WTC11 (cell line): ENCODE measurements around the gene TMEM266. TPM values are rescaled to one million over a fixed set of nuclear protein-coding genes. Genes with fewer than 3 reads are reported as not detected.
A peak's percentile ranks its signal among the peaks of the same experiment; 100 is the strongest.

Experiments used
- ATAC-seq: fragments of 200-7000 bp; cut with Tn5 transposase; 2 replicates; pipeline ENCODE4 v1.10.0; 2021; ENCODE audit warnings: mild to moderate bottlenecking, moderate library complexity
- CTCF ChIA-PET: fragments of 300-600 bp; sonication (Branson Sonifier 250); formaldehyde crosslinking; loops from one replicate; lab custom pipeline; 2021; ENCODE audit warnings: antibody characterized with exemption; lab: Charles Lee
- POLR2A ChIA-PET: fragments of 350-600 bp; sonication (Branson Sonifier 250); formaldehyde crosslinking; loops from one replicate; lab custom pipeline; 2021; ENCODE audit warnings: antibody characterized with exemption; lab: Charles Lee
- DNase-seq: peaks from one replicate; pipeline ENCODE4 v3.0.0; 2021; ENCODE audit warnings: low spot score
- H3K27ac Mint-ChIP-seq: 2 replicates; pipeline ENCODE4 v1.8.0; 2021; ENCODE audit warnings: mixed read lengths
- H3K27me3 Mint-ChIP-seq: 2 replicates; pipeline ENCODE4 v1.8.0; 2021; ENCODE audit warnings: low read depth, mild to moderate bottlenecking, moderate library complexity, mixed read lengths
- H3K36me3 Mint-ChIP-seq: 2 replicates; pipeline ENCODE4 v1.8.0; 2021; ENCODE audit warnings: mixed read lengths
- H3K4me1 Mint-ChIP-seq: 2 replicates; pipeline ENCODE4 v1.8.0; 2022; ENCODE audit warnings: mixed read lengths
- H3K4me3 Mint-ChIP-seq: 2 replicates; pipeline ENCODE4 v1.8.0; 2021; ENCODE audit warnings: mild to moderate bottlenecking, moderate library complexity, mixed read lengths
- H3K9me3 Mint-ChIP-seq: 2 replicates; pipeline ENCODE4 v1.8.0; 2021; ENCODE audit warnings: mixed read lengths
- ATF1 ChIP-seq: sonication (generic); formaldehyde crosslinking; IDR thresholded peaks from 2 replicates; pipeline ENCODE4 v1.8.1; 2023; ENCODE audit warnings: mild to moderate bottlenecking, moderate library complexity, missing genetic modification reagents
- CBFB ChIP-seq: sonication (generic); formaldehyde crosslinking; IDR thresholded peaks from 2 replicates; pipeline ENCODE4 v1.8.1; 2022; ENCODE audit warnings: mild to moderate bottlenecking, low read depth, missing genetic modification reagents
- CTCF ChIP-seq: fragments of 200-600 bp; IDR thresholded peaks from 2 replicates; pipeline ENCODE4 v1.8.0; 2022; ENCODE audit warnings: antibody characterized with exemption
- E2F5 ChIP-seq: sonication (generic); formaldehyde crosslinking; IDR thresholded peaks from 2 replicates; pipeline ENCODE4 v1.8.1; 2022; ENCODE audit warnings: mild to moderate bottlenecking, moderate library complexity, missing genetic modification reagents
- FOXP1 ChIP-seq: sonication (generic); formaldehyde crosslinking; IDR thresholded peaks from 2 replicates; pipeline ENCODE4 v1.8.0; 2022; ENCODE audit warnings: missing genetic modification reagents, mild to moderate bottlenecking, moderate library complexity, borderline replicate concordance
- IRF1 ChIP-seq: sonication (generic); formaldehyde crosslinking; IDR thresholded peaks from 2 replicates; pipeline ENCODE4 v1.8.0; 2023; ENCODE audit warnings: missing genetic modification reagents
- MYBL2 ChIP-seq: sonication (generic); formaldehyde crosslinking; IDR thresholded peaks from 2 replicates; pipeline ENCODE4 v1.8.1; 2023; ENCODE audit warnings: mild to moderate bottlenecking, moderate library complexity, missing genetic modification reagents
- NFE2L1 ChIP-seq: sonication (generic); formaldehyde crosslinking; IDR thresholded peaks from 2 replicates; pipeline ENCODE4 v1.8.1; 2023; ENCODE audit warnings: missing genetic modification reagents
- NR3C1 ChIP-seq: sonication (generic); formaldehyde crosslinking; conservative IDR thresholded peaks from 2 replicates; pipeline ENCODE4 v1.8.1; 2023; ENCODE audit warnings: low read depth, mild to moderate bottlenecking, missing genetic modification reagents
- PRDM15 ChIP-seq: sonication (generic); formaldehyde crosslinking; IDR thresholded peaks from 2 replicates; pipeline ENCODE4 v1.8.0; 2022; ENCODE audit warnings: missing genetic modification reagents
- TEAD1 ChIP-seq: sonication (generic); formaldehyde crosslinking; IDR thresholded peaks from 2 replicates; pipeline ENCODE4 v1.8.0; 2022; ENCODE audit warnings: mild to moderate bottlenecking, missing genetic modification reagents
- ZBTB43 ChIP-seq: sonication (generic); formaldehyde crosslinking; IDR thresholded peaks from 2 replicates; pipeline ENCODE4 v1.8.1; 2023; ENCODE audit warnings: mild to moderate bottlenecking, missing genetic modification reagents
- ZNF416 ChIP-seq: fragments of 250-450 bp; sonication (Bioruptor Pico); IDR thresholded peaks from 2 replicates; pipeline ENCODE4 v1.9.0; 2021; ENCODE audit warnings: mild to moderate bottlenecking, inconsistent platforms
- ZNF532 ChIP-seq: fragments of 250-450 bp; sonication (Bioruptor Pico); IDR thresholded peaks from 2 replicates; pipeline ENCODE4 v1.9.0; 2021; ENCODE audit warnings: mild to moderate bottlenecking, borderline replicate concordance
- total RNA-seq: library from RNA; stranded (reverse); gene quantifications from 3 replicates; pipeline ENCODE4 v1.2.3, GENCODE V29; 2021

The TMEM266 gene
- total RNA-seq, 1 experiment from 2014 or later: 8.6 TPM

GRCh38 chr15:76138436-76138835 lies 78.7 kb downstream of the TMEM266 start:
- H3K27ac Mint-ChIP-seq: no peak overlapping the region
- H3K27me3 Mint-ChIP-seq: no peaks in the 10 kb centered on the region; the same call in 1 of the 2 replicates
- no peak for DNase-seq
- ATAC-seq: no peak
- no peak for TF ChIP-seq NR3C1 (CRISPR knock-in tag)
- no peak for TF ChIP-seq TEAD1 (CRISPR knock-in tag)
- TF ChIP-seq MYBL2 (CRISPR knock-in tag): no peak
- no peak for TF ChIP-seq FOXP1 (CRISPR knock-in tag)
- no peak for TF ChIP-seq ATF1 (CRISPR knock-in tag)
- no peak for TF ChIP-seq ZBTB43
- TF ChIP-seq E2F5: no peak
- TF ChIP-seq, all 79 proteins: peak for 0
- ChIA-PET CTCF (interaction anchor here (0.6 to 4.1 kb wide), 31 partner anchors 9 to 343 kb away, joined by 3 to 250 read pairs (median 9); partner anchors contain the start of genes NRG4, TMEM266 and UBE2Q2), POLR2A (interaction anchor here (1.5 to 1.9 kb wide), 2 partner anchors 73 to 79 kb away, joined by 4 to 7 read pairs; no protein-coding TSS in a partner anchor)
- H3K4me3 Mint-ChIP-seq: no peak overlapping the region
- H3K9me3 Mint-ChIP-seq: no peaks in the 10 kb centered on the region
- peaks cover 15% of the 10 kb centered on the region for H3K36me3 Mint-ChIP-seq
- peaks cover 24% of the 10 kb centered on the region for H3K4me1 Mint-ChIP-seq

DNA sequence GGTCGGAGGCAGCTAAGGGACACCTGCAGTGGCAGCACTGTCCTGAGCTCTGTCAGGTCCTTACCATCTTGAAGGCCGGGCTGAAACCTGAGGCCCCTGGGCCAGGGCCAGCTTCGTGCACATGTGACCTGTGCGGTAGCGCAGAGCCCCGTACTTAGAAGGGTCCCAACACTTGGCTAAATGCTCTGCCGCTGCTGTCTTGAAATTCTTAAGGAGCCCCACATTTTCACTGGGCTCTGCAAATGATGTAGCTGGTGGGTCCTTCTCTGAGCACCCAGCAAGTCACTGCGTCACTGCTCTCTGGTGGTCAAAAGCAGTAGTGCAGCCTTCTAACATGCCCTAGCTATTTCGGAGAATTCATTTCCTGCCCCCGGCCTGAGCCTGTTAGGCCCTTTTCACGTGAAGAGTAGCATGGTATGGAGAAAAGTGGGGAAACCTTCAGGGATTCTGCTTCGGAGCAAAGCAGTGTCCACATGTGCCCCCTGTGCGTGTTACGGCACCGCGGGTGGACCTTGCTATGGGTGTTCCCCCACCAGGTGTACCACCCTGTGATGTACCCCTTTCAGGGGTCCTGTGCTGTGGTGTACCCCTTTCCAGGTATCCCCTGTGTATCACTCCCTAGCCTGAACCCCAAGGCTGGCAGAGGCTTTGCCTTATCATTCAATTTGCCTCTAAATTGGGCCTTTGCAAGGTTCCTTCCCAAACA lies 79.7 kb downstream of the TMEM266 start:
- peaks cover 24% of the 10 kb centered on the region for H3K4me1 Mint-ChIP-seq
- peaks cover 15% of the 10 kb centered on the region for H3K36me3 Mint-ChIP-seq
- peak overlapping the region; percentile 13; the same call in 1 of the 2 replicates for H3K4me3 Mint-ChIP-seq
- TF ChIP-seq CBFB (CRISPR knock-in tag) (no peak), CTCF (peak; percentile 93), ZNF416 (no peak), NFE2L1 (no peak), IRF1 (no peak), PRDM15 (CRISPR knock-in tag) (no peak), ZNF532 (CRISPR knock-in tag) (no peak)
- TF ChIP-seq, all 79 proteins: peak for 1
- Mint-ChIP-seq H3K27me3 (no peaks in the 10 kb centered on the region; the same call in 1 of the 2 replicates), H3K27ac (no peak overlapping the region; the same call in 1 of the 2 replicates), H3K9me3 (no peaks in the 10 kb centered on the region)
- peak; percentile 94 for ATAC-seq
- ChIA-PET POLR2A (interaction anchor here (0.6 to 1.9 kb wide), 6 partner anchors 24 to 329 kb away, joined by 3 to 7 read pairs (median 4); no protein-coding TSS in a partner anchor), CTCF (interaction anchor here (0.6 to 4.1 kb wide), 64 partner anchors 9 to 822 kb away, joined by 3 to 250 read pairs (median 5); partner anchors contain the start of genes ETFA, ISL2, NRG4 and TMEM266)
- peak; percentile 90 for DNase-seq
